ENCODE measurements around the gene NUP210L. TPM values are rescaled to one million over a fixed set of nuclear protein-coding genes. Genes with fewer than 3 reads are reported as not detected.
"Not testable (repeated sequence)": the region's sequence is repeated elsewhere in the genome, so short reads cannot be mapped to it uniquely, and the experiment has no call there.

The NUP210L gene
- total and polyA plus RNA-seq, 2 donors (not counting 3 experiments of a cell fraction or from before 2014, with no cell fraction given) = 0.01 to 0.07 TPM

DNA sequence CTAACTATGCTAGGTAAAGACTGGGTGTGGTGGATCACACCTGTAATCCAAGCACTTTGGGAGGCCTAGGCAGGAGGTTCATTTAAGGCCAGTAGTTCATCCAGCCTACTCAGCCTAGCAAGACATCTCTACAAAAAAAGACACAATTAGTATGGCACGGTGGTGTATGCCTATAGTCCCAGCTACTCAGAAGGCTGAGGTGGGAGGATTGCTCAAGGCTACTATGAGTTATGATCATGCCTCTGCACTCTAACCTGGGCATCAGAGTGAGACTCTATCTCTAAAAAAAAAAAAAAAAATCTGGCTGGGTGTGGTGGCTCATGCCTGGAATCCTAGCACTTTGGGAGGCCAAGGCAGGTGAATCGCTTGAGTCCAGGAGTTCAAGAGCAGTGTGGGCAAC is 21.6 kb downstream of the NUP210L start:
- TF ChIP-seq GATA2 (IDR thresholded peaks at IDR 0.05; ENCODE audit: insufficient read depth, insufficient read length, low read depth, low read length) (no peak), EZH2 (IDR thresholded peaks at IDR 0.05; ENCODE audit: borderline replicate concordance, low read depth, low read length, severe bottlenecking) (no peak), FOS (IDR thresholded peaks at IDR 0.05; ENCODE audit: borderline replicate concordance, insufficient read depth, low read length) (no peak), MAX (IDR thresholded peaks at IDR 0.05; ENCODE audit: insufficient read depth, insufficient read length) (no peak)
- BruUV-seq (replicated peaks) = no TSS peak
- CTCF ChIA-PET = interaction anchor here (1.4 kb wide), 1 partner anchor 13 kb away, joined by 4 read pairs; no protein-coding TSS in a partner anchor
- dilution Hi-C loops (cut with MboI; ENCODE audit: extremely low pct_ligation_motif_present, low sequenced_read_pairs) = no loop called here
- DNase-seq (ENCODE audit: low read depth, low spot score) (no peak), FAIRE-seq (no peak)
- Histone ChIP-seq H3K27ac (ENCODE audit: insufficient read depth, low read depth, low read length) (no peak overlapping the region), H3K36me3 (ENCODE audit: control insufficient read depth in 2 of 2, extremely low read depth in 1 of 2, insufficient read depth in 2 of 2, low read length in 2 of 2) (no peaks in the 10 kb centered on the region), H3K9me1 (replicated peaks; ENCODE audit: control insufficient read depth, extremely low read depth, insufficient read depth, low read length) (no peaks in the 10 kb centered on the region), H3K4me1 (ENCODE audit: control insufficient read depth, extremely low read depth, insufficient read depth, low read length) (no peaks in the 10 kb centered on the region), H3K27me3 (ENCODE audit: control insufficient read depth in 2 of 2, insufficient read depth in 2 of 2, low read length in 2 of 2) (no peaks in the 10 kb centered on the region), H2AFZ (ENCODE audit: low read depth, low read length) (no peak overlapping the region), H3K79me2 (ENCODE audit: control insufficient read depth, insufficient read depth, low read length) (no peaks in the 10 kb centered on the region), H3K9me3 (replicated peaks; ENCODE audit: control insufficient read depth, insufficient read depth, low read length) (no peaks in the 10 kb centered on the region), H3K4me2 (ENCODE audit: insufficient read depth, low read length) (no peak overlapping the region), H3K4me3 (replicated peaks in 1 of 3; ENCODE audit: insufficient read depth in 1 of 3, low read depth in 1 of 3, low read length in 3 of 3) (no peak overlapping the region), H4K20me1 (replicated peaks; ENCODE audit: control insufficient read depth, extremely low read depth, insufficient read depth, low read length) (no peaks in the 10 kb centered on the region), H3K9ac (replicated peaks; ENCODE audit: extremely low read depth, insufficient read depth, low read length) (no peak overlapping the region)
- intact Hi-C loops (cut with micrococcal nuclease) = no loop called here
- POLR2A ChIA-PET = interaction anchor here (0.7 kb wide), 1 partner anchor 141 kb away, joined by 10 read pairs; no protein-coding TSS in a partner anchor

GRCh38 chr1:154129391-154129970 is 25.4 kb downstream of the NUP210L start:
- no peaks in the 10 kb centered on the region for H3K4me1 ChIP-seq (ENCODE audit: control insufficient read depth, extremely low read depth, insufficient read depth, low read length)
- H4K20me1 ChIP-seq (replicated peaks; ENCODE audit: control insufficient read depth, extremely low read depth, insufficient read depth, low read length) = no peaks in the 10 kb centered on the region
- H3K36me3 ChIP-seq (ENCODE audit: control insufficient read depth in 2 of 2, extremely low read depth in 1 of 2, insufficient read depth in 2 of 2, low read length in 2 of 2) = no peaks in the 10 kb centered on the region
- no peak overlapping the region for H3K4me2 ChIP-seq (ENCODE audit: insufficient read depth, low read length)
- ChIA-PET CTCF (no interaction called here), POLR2A (no interaction called here)
- no peak overlapping the region for H3K27ac ChIP-seq (ENCODE audit: insufficient read depth, low read depth, low read length)
- H2AFZ ChIP-seq (ENCODE audit: low read depth, low read length) = no peak overlapping the region
- dilution Hi-C loops (cut with MboI; ENCODE audit: extremely low pct_ligation_motif_present, low sequenced_read_pairs) (no loop called here), intact Hi-C loops (cut with micrococcal nuclease) (no loop called here)
- no peak overlapping the region for H3K9ac ChIP-seq (replicated peaks; ENCODE audit: extremely low read depth, insufficient read depth, low read length)
- no peak for DNase-seq (ENCODE audit: low read depth, low spot score)
- H3K79me2 ChIP-seq (ENCODE audit: control insufficient read depth, insufficient read depth, low read length) = no peaks in the 10 kb centered on the region
- H3K9me3 ChIP-seq (replicated peaks; ENCODE audit: control insufficient read depth, insufficient read depth, low read length) = no peaks in the 10 kb centered on the region
- no peak overlapping the region for H3K4me3 ChIP-seq (replicated peaks in 1 of 3; ENCODE audit: insufficient read depth in 1 of 3, low read depth in 1 of 3, low read length in 3 of 3)
- no TSS peak for BruUV-seq (replicated peaks)
- TF ChIP-seq FOS (IDR thresholded peaks at IDR 0.05; ENCODE audit: borderline replicate concordance, insufficient read depth, low read length) = peak; percentile 15
- no peak for TF ChIP-seq POLR2AphosphoS5 (IDR thresholded peaks at IDR 0.05; ENCODE audit: insufficient read depth, low read depth, low read length)
- no peak for FAIRE-seq
- no peaks in the 10 kb centered on the region for H3K9me1 ChIP-seq (replicated peaks; ENCODE audit: control insufficient read depth, extremely low read depth, insufficient read depth, low read length)
- H3K27me3 ChIP-seq (ENCODE audit: control insufficient read depth in 2 of 2, insufficient read depth in 2 of 2, low read length in 2 of 2) = no peaks in the 10 kb centered on the region

- CTCF ChIA-PET = interaction anchor here (0.8 kb wide), 1 partner anchor 31 kb away, joined by 3 read pairs; no protein-coding TSS in a partner anchor
- H3K36me3 ChIP-seq (ENCODE audit: control insufficient read depth in 2 of 2, extremely low read depth in 1 of 2, insufficient read depth in 2 of 2, low read length in 2 of 2); dilution Hi-C loops (cut with MboI; ENCODE audit: extremely low pct_ligation_motif_present, low sequenced_read_pairs); H3K9me3 ChIP-seq (replicated peaks; ENCODE audit: control insufficient read depth, insufficient read depth, low read length); BruUV-seq (replicated peaks); H3K9me1 ChIP-seq (replicated peaks; ENCODE audit: control insufficient read depth, extremely low read depth, insufficient read depth, low read length); FAIRE-seq; H4K20me1 ChIP-seq (replicated peaks; ENCODE audit: control insufficient read depth, extremely low read depth, insufficient read depth, low read length); H3K4me2 ChIP-seq (ENCODE audit: insufficient read depth, low read length); H3K9ac ChIP-seq (replicated peaks; ENCODE audit: extremely low read depth, insufficient read depth, low read length); H2AFZ ChIP-seq (ENCODE audit: low read depth, low read length); H3K79me2 ChIP-seq (ENCODE audit: control insufficient read depth, insufficient read depth, low read length); intact Hi-C loops (cut with micrococcal nuclease); H3K4me3 ChIP-seq (replicated peaks in 1 of 3; ENCODE audit: insufficient read depth in 1 of 3, low read depth in 1 of 3, low read length in 3 of 3); H3K4me1 ChIP-seq (ENCODE audit: control insufficient read depth, extremely low read depth, insufficient read depth, low read length); DNase-seq (ENCODE audit: low read depth, low spot score); POLR2A ChIA-PET; H3K27ac ChIP-seq (ENCODE audit: insufficient read depth, low read depth, low read length); H3K27me3 ChIP-seq (ENCODE audit: control insufficient read depth in 2 of 2, insufficient read depth in 2 of 2, low read length in 2 of 2): not testable (repeated sequence)
These were observed 31.7 kb downstream of the NUP210L start for GRCh38 chr1:154123205-154123604.

All from endothelial cell of umbilical vein (primary cell).